Endothelial cell of umbilical vein (primary cell): ENCODE data around the gene WDR72. TPM values are rescaled to one million over a fixed set of nuclear protein-coding genes. Genes with fewer than 3 reads are reported as not detected.

Source experiments
- BruUV-seq: library from RNA; stranded (reverse); fragments of 400-500 nt; replicated peaks from 2 replicates; lab custom pipeline; 2021; lab: Mats Ljungman, UMichigan
- CTCF ChIA-PET: fragments of 300-600, 350-600 bp; sonication (Branson Sonifier 250); formaldehyde crosslinking; loops from one replicate; lab custom pipeline; 2021; ENCODE audit warnings: antibody characterized with exemption, inconsistent platforms; lab: Charles Lee
- POLR2A ChIA-PET: fragments of 300-600, 350-600 bp; sonication (Branson Sonifier 250); formaldehyde crosslinking; loops from one replicate; lab custom pipeline; 2021; ENCODE audit warnings: antibody characterized with exemption, inconsistent platforms; lab: Charles Lee
- DNase-seq: peaks from one replicate; pipeline ENCODE4 v3.0.0-alpha.2; 2011; ENCODE audit warnings: low read depth, low spot score
- FAIRE-seq: peaks from 2 replicates; lab custom pipeline; 2011; peaks lifted over from hg19 to GRCh38; lab: Jason Lieb, UNC
- H2AFZ ChIP-seq: 2 replicates; pipeline ENCODE4 v1.6.0; 2012; ENCODE audit warnings: low read depth, low read length, control low read depth, inconsistent platforms
- H3K27ac ChIP-seq: 2 replicates; pipeline ENCODE4 v1.5.1; 2011; ENCODE audit warnings: low read depth, mild to moderate bottlenecking, control low read depth, low read length, moderate library complexity; ENCODE audit not compliant: insufficient read depth
- H3K27me3 ChIP-seq, 2 experiments: 2 replicates each; pipeline versions ENCODE4 v1.6.0 to v1.6.1; 2011; ENCODE audit warnings: low read length in 2 of 2, mixed read lengths in 1 of 2; ENCODE audit not compliant: control insufficient read depth in 2 of 2, insufficient read depth in 2 of 2
- H3K36me3 ChIP-seq, 2 experiments: 2 replicates in 1 of 2; 3 replicates in 1 of 2; pipeline ENCODE4 v1.5.1; 2011; ENCODE audit warnings: low read length in 2 of 2, mild to moderate bottlenecking in 1 of 2, moderate library complexity in 1 of 2; ENCODE audit not compliant: control insufficient read depth in 2 of 2, insufficient read depth in 2 of 2; ENCODE audit errors: extremely low read depth in 1 of 2
- H3K4me1 ChIP-seq: 3 replicates; pipeline ENCODE4 v1.5.1; 2011; ENCODE audit warnings: mild to moderate bottlenecking, low read length; ENCODE audit not compliant: control insufficient read depth, insufficient read depth; ENCODE audit errors: extremely low read depth
- H3K4me2 ChIP-seq: 2 replicates; pipeline ENCODE4 v1.6.1; 2011; ENCODE audit warnings: low read length, control low read depth, mixed read lengths; ENCODE audit not compliant: insufficient read depth
- H3K4me3 ChIP-seq, 3 experiments: fragments of 200-600 bp in 1 of 3; sonication (generic), shearing (Covaris generic) in 1 of 3; replicated peaks in 1 of 3; 2 replicates each; pipeline ENCODE4 v1.5.1; 2011 to 2016; ENCODE audit warnings: control low read depth in 3 of 3, low read length in 3 of 3, mild to moderate bottlenecking in 2 of 3, inconsistent platforms in 1 of 3, low read depth in 1 of 3, moderate library complexity in 1 of 3; ENCODE audit not compliant: insufficient read depth in 1 of 3
- H3K79me2 ChIP-seq: 2 replicates; pipeline ENCODE4 v1.6.0; 2012; ENCODE audit warnings: low read length, inconsistent platforms; ENCODE audit not compliant: control insufficient read depth, insufficient read depth
- H3K9ac ChIP-seq: replicated peaks from 2 replicates; pipeline ENCODE3; 2011; ENCODE audit warnings: low read length, control low read depth; ENCODE audit not compliant: insufficient read depth; ENCODE audit errors: extremely low read depth
- H3K9me1 ChIP-seq: replicated peaks from 3 replicates; pipeline ENCODE4 v1.6.0; 2011; ENCODE audit warnings: mild to moderate bottlenecking, low read length; ENCODE audit not compliant: control insufficient read depth, insufficient read depth; ENCODE audit errors: extremely low read depth
- H3K9me3 ChIP-seq: replicated peaks from 2 replicates; pipeline ENCODE4 v1.5.1; 2012; ENCODE audit warnings: low read length, inconsistent platforms; ENCODE audit not compliant: control insufficient read depth, insufficient read depth
- H4K20me1 ChIP-seq: replicated peaks from 2 replicates; pipeline ENCODE3; 2011; ENCODE audit warnings: mild to moderate bottlenecking, low read length; ENCODE audit not compliant: control insufficient read depth, insufficient read depth; ENCODE audit errors: extremely low read depth
- EZH2 ChIP-seq: IDR thresholded peaks from 2 replicates; pipeline ENCODE4 v1.6.1; 2012; ENCODE audit warnings: borderline replicate concordance, low read depth, mild to moderate bottlenecking, moderate library complexity, low read length, inconsistent platforms; ENCODE audit not compliant: severe bottlenecking
- FOS ChIP-seq: IDR thresholded peaks from 2 replicates; pipeline ENCODE4 v1.6.1; 2011; ENCODE audit warnings: mild to moderate bottlenecking, low read length, moderate library complexity, borderline replicate concordance; ENCODE audit not compliant: insufficient read depth
- GATA2 ChIP-seq: IDR thresholded peaks from 2 replicates; pipeline ENCODE4 v1.7.0; 2011; ENCODE audit warnings: low read depth, mild to moderate bottlenecking, moderate library complexity, mixed read lengths, low read length; ENCODE audit not compliant: insufficient read length, insufficient read depth
- JUN ChIP-seq: IDR thresholded peaks from 2 replicates; pipeline ENCODE4 v1.6.1; 2011; ENCODE audit warnings: borderline replicate concordance, low read depth; ENCODE audit not compliant: insufficient read length, insufficient read depth
- MYC ChIP-seq: IDR thresholded peaks from one replicate; pipeline ENCODE4 v1.6.1; 2011; ENCODE audit warnings: mild to moderate bottlenecking, low read depth, low read length
- POLR2A ChIP-seq: IDR thresholded peaks from 2 replicates; pipeline ENCODE4 v1.6.1; 2012; ENCODE audit warnings: low read depth, mild to moderate bottlenecking, control low read depth, low read length
- POLR2AphosphoS5 ChIP-seq: IDR thresholded peaks from 2 replicates; pipeline ENCODE4 v1.6.1; 2012; ENCODE audit warnings: low read depth, mild to moderate bottlenecking, control low read depth, low read length, moderate library complexity; ENCODE audit not compliant: insufficient read depth
- dilution Hi-C: fragments of 300-500 bp; cut with MboI; formaldehyde crosslinking; loops from one replicate; pipeline ENCODE4 v1.15.0; 2019; ENCODE audit warnings: low sequenced_read_pairs; ENCODE audit not compliant: extremely low pct_ligation_motif_present
- intact Hi-C: fragments of 100-400 bp; cut with micrococcal nuclease; formaldehyde crosslinking; loops from one replicate; pipeline ENCODE4 v1.10.0; 2022
- polyA plus RNA-seq, 4 experiments: library from polyadenylated mRNA; depleted of rRNA in 3 of 4; stranded (reverse) in 3 of 4; unstranded in 1 of 4; fragments of >200 nt; gene quantifications; 2 replicates each; pipeline versions ENCODE4 v1.2.1 to v1.2.3, GENCODE V29; 2011 to 2012; ENCODE audit warnings: missing spikeins in 1 of 4
- total RNA-seq: library from RNA; stranded (reverse); gene quantifications from 2 replicates; pipeline ENCODE4 v1.2.3, GENCODE V29; 2021
- TF ChIP-seq, protein P1 (sequence below): IDR thresholded peaks from 2 replicates; pipeline ENCODE4 v1.6.1; 2011; ENCODE audit not compliant: insufficient read depth, insufficient read length
- TF ChIP-seq, protein P2 (sequence below), 2 donors: IDR thresholded peaks; 1 replicate in 1 of 2; 2 replicates in 1 of 2; pipeline ENCODE4 v1.5.1; 2011; ENCODE audit warnings: low read length in 2 of 2, mild to moderate bottlenecking in 2 of 2, moderate library complexity in 2 of 2, control low read depth in 1 of 2, inconsistent platforms in 1 of 2, low read depth in 1 of 2; ENCODE audit not compliant: insufficient read depth in 1 of 2; ENCODE audit errors: extremely low read depth in 1 of 2

WDR72 gene
- total and polyA plus RNA-seq, 2 donors (not counting 3 experiments of a cell fraction or from before 2014, with no cell fraction given) = not detected

DNA sequence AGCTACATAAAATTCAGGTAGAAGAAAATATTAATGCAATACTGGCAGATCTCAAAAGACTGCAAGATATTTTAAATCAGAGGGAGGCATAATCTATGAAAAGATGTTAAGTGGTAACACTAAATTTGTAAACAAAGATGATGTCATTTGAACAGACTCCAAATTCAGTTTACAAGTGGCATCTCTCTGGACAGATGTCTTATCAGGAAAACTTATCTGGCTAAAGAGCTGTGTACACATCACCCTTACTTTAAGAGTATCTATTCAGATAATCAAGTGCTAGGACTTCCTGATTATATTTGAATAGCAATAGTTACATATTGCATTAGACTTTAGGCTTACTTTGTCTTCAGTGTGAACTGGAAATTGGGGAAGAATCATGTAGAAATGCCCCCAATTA, 231.5 kb downstream of the WDR72 start:
- POLR2A ChIA-PET = no interaction called here
- no TSS peak for BruUV-seq
- Histone ChIP-seq H3K36me3 (no peaks in the 10 kb centered on the region), H3K9ac (no peak overlapping the region), H3K79me2 (no peaks in the 10 kb centered on the region), H3K4me2 (no peak overlapping the region), H3K27me3 (no peaks in the 10 kb centered on the region), H3K4me3 (no peak overlapping the region), H3K9me1 (no peaks in the 10 kb centered on the region), H3K4me1 (no peaks in the 10 kb centered on the region), H3K9me3 (no peaks in the 10 kb centered on the region), H3K27ac (no peak overlapping the region), H2AFZ (no peak overlapping the region), H4K20me1 (no peaks in the 10 kb centered on the region)
- DNase-seq (no peak), FAIRE-seq (no peak)
- TF ChIP-seq POLR2AphosphoS5 (no peak), MYC (no peak), GATA2 (no peak), EZH2 (no peak), JUN (no peak), FOS (no peak), POLR2A (no peak)
- TF ChIP-seq, protein P1, sequence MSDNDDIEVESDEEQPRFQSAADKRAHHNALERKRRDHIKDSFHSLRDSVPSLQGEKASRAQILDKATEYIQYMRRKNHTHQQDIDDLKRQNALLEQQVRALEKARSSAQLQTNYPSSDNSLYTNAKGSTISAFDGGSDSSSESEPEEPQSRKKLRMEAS = no peak
- TF ChIP-seq, protein P2, sequence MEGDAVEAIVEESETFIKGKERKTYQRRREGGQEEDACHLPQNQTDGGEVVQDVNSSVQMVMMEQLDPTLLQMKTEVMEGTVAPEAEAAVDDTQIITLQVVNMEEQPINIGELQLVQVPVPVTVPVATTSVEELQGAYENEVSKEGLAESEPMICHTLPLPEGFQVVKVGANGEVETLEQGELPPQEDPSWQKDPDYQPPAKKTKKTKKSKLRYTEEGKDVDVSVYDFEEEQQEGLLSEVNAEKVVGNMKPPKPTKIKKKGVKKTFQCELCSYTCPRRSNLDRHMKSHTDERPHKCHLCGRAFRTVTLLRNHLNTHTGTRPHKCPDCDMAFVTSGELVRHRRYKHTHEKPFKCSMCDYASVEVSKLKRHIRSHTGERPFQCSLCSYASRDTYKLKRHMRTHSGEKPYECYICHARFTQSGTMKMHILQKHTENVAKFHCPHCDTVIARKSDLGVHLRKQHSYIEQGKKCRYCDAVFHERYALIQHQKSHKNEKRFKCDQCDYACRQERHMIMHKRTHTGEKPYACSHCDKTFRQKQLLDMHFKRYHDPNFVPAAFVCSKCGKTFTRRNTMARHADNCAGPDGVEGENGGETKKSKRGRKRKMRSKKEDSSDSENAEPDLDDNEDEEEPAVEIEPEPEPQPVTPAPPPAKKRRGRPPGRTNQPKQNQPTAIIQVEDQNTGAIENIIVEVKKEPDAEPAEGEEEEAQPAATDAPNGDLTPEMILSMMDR (IDR thresholded peaks at IDR 0.05; ENCODE audit: extremely low read depth in 1 of 2, insufficient read depth in 1 of 2, low read depth in 1 of 2, low read length in 2 of 2) = no peak
- dilution Hi-C loops (no loop called here), intact Hi-C loops (no loop called here)
- CTCF ChIA-PET = no interaction called here
